ENCODE measurements around the gene GTF3C2. TPM values are rescaled to one million over a fixed set of nuclear protein-coding genes. Genes with fewer than 3 reads are reported as not detected.

Gene GTF3C2
- total RNA-seq, 2 donors from 2014 or later: 48.4 to 60.0 TPM

GRCh38 chr2:27280826-27281225 lies 75.7 kb downstream of the GTF3C2 start:
- Histone ChIP-seq H3K4me3 (no peak overlapping the region), H3K4me1 (no peaks in the 10 kb centered on the region), H3K36me3 (no peaks in the 10 kb centered on the region), H3K27me3 (no peaks in the 10 kb centered on the region), H3K27ac (no peak overlapping the region), H3K9ac (ENCODE audit: low read depth in 2 of 2, low read length in 2 of 2) (no peak overlapping the region), H3K9me3 (no peaks in the 10 kb centered on the region)
- no peak for TF ChIP-seq CTCF (IDR thresholded peaks at IDR 0.05)
- DNase-seq: no peak
- intact Hi-C loops (cut with DNase I): loop anchor here (2.0 to 10.0 kb wide), 2 partner anchors 182 to 316 kb away; no protein-coding TSS in a partner anchor

- DNase-seq: no peak
- Histone ChIP-seq H3K27me3 (no peaks in the 10 kb centered on the region), H3K9ac (ENCODE audit: low read depth in 2 of 2, low read length in 2 of 2) (no peak overlapping the region), H3K9me3 (no peaks in the 10 kb centered on the region), H3K4me3 (no peak overlapping the region), H3K4me1 (no peaks in the 10 kb centered on the region), H3K36me3 (no peaks in the 10 kb centered on the region), H3K27ac (no peak overlapping the region)
- intact Hi-C loops (cut with DNase I): no loop called here
- no peak for TF ChIP-seq CTCF (IDR thresholded peaks at IDR 0.05)
These were observed 78.6 kb downstream of the GTF3C2 start for GRCh38 chr2:27278010-27278409.

Other genes starting within 250 kb of the GTF3C2 start
- 1 to 10 TPM; 1.3 to 3.1 TPM for gene CGREF1, start 237.6 kb downstream of the GTF3C2 start, total RNA-seq
- gene ABHD1, start 232.9 kb downstream of the GTF3C2 start, total RNA-seq: not detected
- gene PREB, start 222.1 kb downstream of the GTF3C2 start, total RNA-seq: 10 to 100 TPM; 42.7 to 72.1 TPM
- gene PRR30, start 217.4 kb downstream of the GTF3C2 start, total RNA-seq: not detected
- gene TCF23, start 207.8 kb downstream of the GTF3C2 start, total RNA-seq: under 1 TPM; 0.05 to 0.07 TPM
- gene ATRAID, start 144.7 kb downstream of the GTF3C2 start, total RNA-seq: 10 to 100 TPM; 80.7 to 83.4 TPM
- 10 to 100 TPM; 19.4 to 57.5 TPM for gene SLC5A6, start 144.5 kb downstream of the GTF3C2 start, total RNA-seq
- 10 to 100 TPM; 11.1 to 49.1 TPM for gene CAD, start 139.4 kb downstream of the GTF3C2 start, total RNA-seq
- gene SLC30A3, start 93.7 kb downstream of the GTF3C2 start, total RNA-seq: not detected
- not detected for gene DNAJC5G, start 81.3 kb downstream of the GTF3C2 start, total RNA-seq
- gene TRIM54, start 74.3 kb downstream of the GTF3C2 start, total RNA-seq: under 1 TPM in 1 of 2 donors, not detected in 1; 0.24 TPM
- 1 to 10 TPM in 1 of 2 donors, under 1 TPM in 1; 0.74 to 1.0 TPM for gene UCN, start 48.3 kb downstream of the GTF3C2 start, total RNA-seq
- 10 to 100 TPM; 35.0 to 58.3 TPM for gene MPV17, start 33.7 kb downstream of the GTF3C2 start, total RNA-seq
- gene EIF2B4, start 13.6 kb upstream of the GTF3C2 start, total RNA-seq: 10 to 100 TPM; 34.5 to 35.4 TPM
- 10 to 100 TPM; 77.1 to 99.6 TPM for gene SNX17, start 13.9 kb upstream of the GTF3C2 start, total RNA-seq
- gene ZNF513, start 24.0 kb upstream of the GTF3C2 start, total RNA-seq: 10 to 100 TPM; 21.7 to 24.5 TPM
- 100 to 1,000 TPM in 1 of 2 donors, 10 to 100 TPM in 1; 63.0 to 119 TPM for gene PPM1G, start 52.8 kb upstream of the GTF3C2 start, total RNA-seq
- gene NRBP1, start 71.9 kb upstream of the GTF3C2 start, total RNA-seq: 10 to 100 TPM; 69.6 to 87.7 TPM
- gene KRTCAP3, start 85.6 kb upstream of the GTF3C2 start, total RNA-seq: 100 to 1,000 TPM in 1 of 2 donors, 10 to 100 TPM in 1; 91.8 to 147 TPM
- gene IFT172, start 133.0 kb upstream of the GTF3C2 start, total RNA-seq: 10 to 100 TPM; 34.7 to 52.6 TPM
- gene FNDC4, start 138.4 kb upstream of the GTF3C2 start, total RNA-seq: 1 to 10 TPM in 1 of 2 donors, under 1 TPM in 1; 0.64 to 1.1 TPM
- gene GCKR, start 140.1 kb upstream of the GTF3C2 start, total RNA-seq: under 1 TPM; 0.22 to 0.40 TPM
- 10 to 100 TPM; 13.8 to 14.6 TPM for gene ZNF512, start 226.3 kb upstream of the GTF3C2 start, total RNA-seq

All from colonic mucosa (tissue), 4 donors.